Ishikawa (cell line): ENCODE measurements around the gene ATP10A.

ENCODE experiments used
- CEBPB ChIP-seq: IDR thresholded peaks from 2 replicates; pipeline ENCODE4 v1.6.1; 2012
- CREB1 ChIP-seq: IDR thresholded peaks from 2 replicates; pipeline ENCODE4 v1.6.1; 2012; ENCODE audit warnings: low read depth
- EGR1 ChIP-seq: IDR thresholded peaks from 2 replicates; pipeline ENCODE4 v1.6.1; 2012
- EP300 ChIP-seq: IDR thresholded peaks from 2 replicates; pipeline ENCODE4 v1.6.1; 2012; ENCODE audit warnings: borderline replicate concordance
- FOXM1 ChIP-seq: IDR thresholded peaks from 2 replicates; pipeline ENCODE4 v1.6.1; 2012; ENCODE audit warnings: low read depth, borderline replicate concordance
- NFIC ChIP-seq: IDR thresholded peaks from 2 replicates; pipeline ENCODE4 v1.6.1; 2012
- RAD21 ChIP-seq: IDR thresholded peaks from 2 replicates; pipeline ENCODE4 v1.6.1; 2012; ENCODE audit warnings: low read depth
- TAF1 ChIP-seq: IDR thresholded peaks from 2 replicates; pipeline ENCODE4 v1.6.1; 2012; ENCODE audit warnings: low read depth, mild to moderate bottlenecking
- TCF12 ChIP-seq: IDR thresholded peaks from 2 replicates; pipeline ENCODE4 v1.6.1; 2012; ENCODE audit warnings: low read depth
- TEAD4 ChIP-seq: IDR thresholded peaks from 2 replicates; pipeline ENCODE4 v1.6.1; 2012
- YY1 ChIP-seq: IDR thresholded peaks from 2 replicates; pipeline ENCODE4 v1.6.1; 2012; ENCODE audit warnings: low read depth
- ZBTB7A ChIP-seq: IDR thresholded peaks from 2 replicates; pipeline ENCODE4 v1.6.1; 2012; ENCODE audit warnings: low read depth
- TF ChIP-seq, protein P1 (sequence below): IDR thresholded peaks from 2 replicates; pipeline ENCODE4 v1.6.1; 2012
- TF ChIP-seq, protein P2 (sequence below): IDR thresholded peaks from 2 replicates; pipeline ENCODE4 v1.6.1; 2012; ENCODE audit warnings: low read depth, mild to moderate bottlenecking
- TF ChIP-seq, protein P3 (sequence below): IDR thresholded peaks from 2 replicates; pipeline ENCODE4 v1.6.1; 2012

ATP10A gene

DNA sequence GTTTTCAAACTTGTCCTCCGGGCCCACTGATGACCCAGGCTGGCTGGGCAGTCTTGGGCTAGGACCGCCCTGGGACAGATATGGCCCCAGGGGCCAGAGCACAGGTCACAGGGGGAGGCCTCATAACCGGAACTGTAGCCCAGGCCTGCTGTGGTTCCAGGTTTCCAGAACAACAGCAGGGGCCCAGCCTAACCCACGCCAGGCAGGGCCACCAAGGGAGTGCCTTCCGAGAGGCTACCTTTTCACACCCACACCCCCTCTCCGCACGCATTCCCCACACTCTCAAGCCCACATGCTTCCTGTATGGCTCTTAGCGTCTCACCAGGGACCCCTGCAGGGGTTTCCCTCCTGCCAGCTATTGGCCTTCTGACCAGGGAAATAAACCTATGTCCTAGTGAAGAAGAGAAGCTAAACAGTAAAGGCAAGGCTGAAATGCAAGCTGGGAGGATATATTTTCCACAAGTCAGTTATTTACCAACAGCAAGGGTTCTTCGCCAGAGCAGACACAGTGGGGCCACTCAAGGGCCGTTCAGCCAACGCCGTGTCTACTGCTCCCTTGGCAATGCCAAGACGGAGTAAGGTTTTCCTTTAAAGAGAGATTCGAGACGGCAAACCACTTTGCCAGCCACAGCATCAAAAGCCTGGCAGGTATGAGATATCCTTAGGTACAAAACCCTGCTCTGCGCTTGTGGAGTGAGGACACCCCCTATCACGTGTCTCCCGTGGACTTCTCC is 135.1 kb downstream of the ATP10A start:
- no peak for TF ChIP-seq EGR1
- TF ChIP-seq, protein P1, sequence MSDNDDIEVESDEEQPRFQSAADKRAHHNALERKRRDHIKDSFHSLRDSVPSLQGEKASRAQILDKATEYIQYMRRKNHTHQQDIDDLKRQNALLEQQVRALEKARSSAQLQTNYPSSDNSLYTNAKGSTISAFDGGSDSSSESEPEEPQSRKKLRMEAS = no peak
- no peak for TF ChIP-seq CREB1
- TF ChIP-seq EP300 = no peak
- no peak for TF ChIP-seq TEAD4
- TF ChIP-seq TCF12 = no peak
- TF ChIP-seq NFIC = no peak
- TF ChIP-seq ZBTB7A = no peak
- no peak for TF ChIP-seq CEBPB
- no peak for TF ChIP-seq YY1
- TF ChIP-seq, protein P2, sequence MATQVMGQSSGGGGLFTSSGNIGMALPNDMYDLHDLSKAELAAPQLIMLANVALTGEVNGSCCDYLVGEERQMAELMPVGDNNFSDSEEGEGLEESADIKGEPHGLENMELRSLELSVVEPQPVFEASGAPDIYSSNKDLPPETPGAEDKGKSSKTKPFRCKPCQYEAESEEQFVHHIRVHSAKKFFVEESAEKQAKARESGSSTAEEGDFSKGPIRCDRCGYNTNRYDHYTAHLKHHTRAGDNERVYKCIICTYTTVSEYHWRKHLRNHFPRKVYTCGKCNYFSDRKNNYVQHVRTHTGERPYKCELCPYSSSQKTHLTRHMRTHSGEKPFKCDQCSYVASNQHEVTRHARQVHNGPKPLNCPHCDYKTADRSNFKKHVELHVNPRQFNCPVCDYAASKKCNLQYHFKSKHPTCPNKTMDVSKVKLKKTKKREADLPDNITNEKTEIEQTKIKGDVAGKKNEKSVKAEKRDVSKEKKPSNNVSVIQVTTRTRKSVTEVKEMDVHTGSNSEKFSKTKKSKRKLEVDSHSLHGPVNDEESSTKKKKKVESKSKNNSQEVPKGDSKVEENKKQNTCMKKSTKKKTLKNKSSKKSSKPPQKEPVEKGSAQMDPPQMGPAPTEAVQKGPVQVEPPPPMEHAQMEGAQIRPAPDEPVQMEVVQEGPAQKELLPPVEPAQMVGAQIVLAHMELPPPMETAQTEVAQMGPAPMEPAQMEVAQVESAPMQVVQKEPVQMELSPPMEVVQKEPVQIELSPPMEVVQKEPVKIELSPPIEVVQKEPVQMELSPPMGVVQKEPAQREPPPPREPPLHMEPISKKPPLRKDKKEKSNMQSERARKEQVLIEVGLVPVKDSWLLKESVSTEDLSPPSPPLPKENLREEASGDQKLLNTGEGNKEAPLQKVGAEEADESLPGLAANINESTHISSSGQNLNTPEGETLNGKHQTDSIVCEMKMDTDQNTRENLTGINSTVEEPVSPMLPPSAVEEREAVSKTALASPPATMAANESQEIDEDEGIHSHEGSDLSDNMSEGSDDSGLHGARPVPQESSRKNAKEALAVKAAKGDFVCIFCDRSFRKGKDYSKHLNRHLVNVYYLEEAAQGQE = no peak
- TF ChIP-seq, protein P3, sequence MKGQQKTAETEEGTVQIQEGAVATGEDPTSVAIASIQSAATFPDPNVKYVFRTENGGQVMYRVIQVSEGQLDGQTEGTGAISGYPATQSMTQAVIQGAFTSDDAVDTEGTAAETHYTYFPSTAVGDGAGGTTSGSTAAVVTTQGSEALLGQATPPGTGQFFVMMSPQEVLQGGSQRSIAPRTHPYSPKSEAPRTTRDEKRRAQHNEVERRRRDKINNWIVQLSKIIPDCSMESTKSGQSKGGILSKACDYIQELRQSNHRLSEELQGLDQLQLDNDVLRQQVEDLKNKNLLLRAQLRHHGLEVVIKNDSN = no peak
- TF ChIP-seq TAF1 = no peak
- TF ChIP-seq RAD21 = no peak

DNA sequence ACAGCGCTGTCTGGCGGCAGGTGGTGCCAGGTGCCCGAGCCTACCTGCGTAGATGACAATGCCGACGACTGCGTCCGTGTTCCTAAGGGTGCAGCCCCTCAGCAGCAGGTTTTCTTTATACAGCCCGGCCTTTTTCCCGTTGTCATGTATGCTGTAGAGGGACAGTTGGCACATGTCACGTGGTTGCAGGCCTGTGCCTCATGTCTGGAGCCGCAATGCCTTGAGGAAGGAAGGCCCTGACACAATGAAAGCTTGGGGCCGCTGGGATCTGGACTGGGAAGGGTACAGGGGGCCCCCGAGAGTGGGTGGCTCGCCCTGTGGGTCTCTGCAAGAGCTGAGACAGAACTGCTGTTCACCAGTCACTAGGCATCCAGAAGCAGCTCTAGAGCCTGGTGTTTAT is 136.0 kb downstream of the ATP10A start:
- no peak for TF ChIP-seq TEAD4
- TF ChIP-seq EGR1 = no peak
- no peak for TF ChIP-seq TAF1
- no peak for TF ChIP-seq FOXM1
- TF ChIP-seq ZBTB7A = no peak
- TF ChIP-seq YY1 = no peak
- TF ChIP-seq TCF12 = no peak
- no peak for TF ChIP-seq EP300
- no peak for TF ChIP-seq CEBPB
- TF ChIP-seq, protein P1 = no peak
- TF ChIP-seq, protein P2 = no peak

DNA sequence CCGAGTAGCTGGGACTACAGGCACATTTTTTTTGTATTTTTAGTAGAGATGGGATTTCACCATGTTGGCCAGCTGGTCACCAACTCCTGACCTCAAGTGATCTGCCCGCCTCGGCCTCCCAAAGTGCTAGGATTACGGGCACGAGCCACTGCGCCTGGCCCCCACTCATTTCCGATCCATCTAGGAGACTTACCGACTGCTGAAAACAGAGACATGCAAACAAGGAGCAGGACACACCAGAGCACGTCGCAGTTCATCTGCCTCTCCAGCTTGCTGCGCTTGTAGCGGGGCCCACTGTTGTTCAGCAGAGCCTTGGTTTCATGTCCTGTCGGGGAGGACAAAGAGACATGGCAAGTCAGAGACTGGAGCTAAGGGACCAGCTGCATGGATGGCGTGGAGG is 137.4 kb downstream of the ATP10A start:
- TF ChIP-seq FOXM1 = no peak
- TF ChIP-seq EP300 = no peak
- TF ChIP-seq CEBPB = no peak
- no peak for TF ChIP-seq TAF1
- TF ChIP-seq, protein P3 = no peak
- no peak for TF ChIP-seq YY1
- no peak for TF ChIP-seq RAD21
- TF ChIP-seq TEAD4 = no peak

DNA sequence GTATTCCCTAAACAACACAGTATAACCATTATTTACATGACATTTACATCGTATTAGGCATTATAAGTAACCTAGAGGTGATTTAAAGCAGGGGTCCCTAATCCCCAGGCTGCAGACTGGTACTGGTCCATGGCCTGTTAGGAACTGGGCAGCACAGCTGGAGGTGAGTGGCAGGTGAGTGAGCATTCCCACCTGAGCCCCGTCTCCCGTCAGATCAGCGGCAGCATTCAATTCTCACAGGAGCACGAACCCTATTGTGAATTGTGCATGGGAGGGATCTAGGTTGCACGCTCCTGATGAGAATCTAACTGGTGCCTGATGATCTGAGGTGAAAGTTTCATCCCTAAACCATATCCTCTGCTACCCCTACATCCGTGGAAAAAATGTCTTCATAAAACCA is 138.2 kb downstream of the ATP10A start:
- TF ChIP-seq ZBTB7A (no peak), CEBPB (no peak), TAF1 (no peak), EP300 (no peak), EGR1 (no peak), CREB1 (no peak), FOXM1 (no peak)

DNA sequence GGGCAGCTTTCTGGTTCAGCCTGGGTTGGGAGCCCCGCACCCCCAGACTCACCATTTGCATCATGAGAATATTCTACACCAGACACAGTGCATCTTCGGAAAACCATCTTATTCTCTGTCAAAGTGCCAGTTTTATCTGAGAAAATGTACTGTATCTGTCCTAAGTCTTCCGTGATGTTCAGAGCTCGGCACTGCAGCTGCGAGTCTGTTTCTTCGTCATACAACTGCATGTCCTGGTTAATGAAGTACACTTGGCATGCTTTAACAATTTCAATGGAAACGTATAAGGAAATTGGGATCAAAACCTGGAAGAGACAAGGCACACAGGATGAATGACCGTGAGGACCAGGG is 141.5 kb downstream of the ATP10A start:
- TF ChIP-seq, protein P3 = no peak
- TF ChIP-seq YY1 (no peak), CREB1 (no peak), EGR1 (no peak), CEBPB (no peak), ZBTB7A (no peak)
